Measurements from ENCODE around the gene RIPPLY1.

The RIPPLY1 gene

DNA sequence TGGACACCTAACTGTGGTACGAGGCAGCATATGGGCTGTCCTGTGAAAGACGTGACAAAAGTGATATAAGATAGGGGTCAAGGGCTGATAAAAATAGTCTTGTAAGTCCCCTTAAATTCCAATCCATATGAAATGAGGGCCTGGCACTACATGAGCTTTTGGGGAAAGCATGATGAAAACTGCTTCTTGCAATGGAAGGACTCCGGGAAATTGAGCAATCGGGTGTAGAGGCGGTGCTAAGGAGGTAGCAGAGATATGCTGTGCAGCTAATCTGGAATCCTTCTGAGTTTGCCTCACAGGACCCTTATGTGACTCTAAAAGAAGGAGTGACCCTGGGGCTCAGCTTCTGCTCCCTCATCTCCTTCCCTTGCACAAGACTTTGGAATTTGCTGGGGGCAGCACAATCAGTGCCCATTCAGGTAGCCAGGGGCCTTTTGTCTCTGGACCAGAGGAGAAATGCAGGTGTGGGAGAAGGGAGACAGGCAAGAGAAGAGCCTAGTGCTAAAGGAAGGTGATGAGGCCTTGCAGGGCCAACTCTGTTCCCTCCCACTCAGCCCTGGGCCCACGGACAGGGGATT is 29.9 kb upstream of the RIPPLY1 start:
- TF ChIP-seq, protein P1, sequence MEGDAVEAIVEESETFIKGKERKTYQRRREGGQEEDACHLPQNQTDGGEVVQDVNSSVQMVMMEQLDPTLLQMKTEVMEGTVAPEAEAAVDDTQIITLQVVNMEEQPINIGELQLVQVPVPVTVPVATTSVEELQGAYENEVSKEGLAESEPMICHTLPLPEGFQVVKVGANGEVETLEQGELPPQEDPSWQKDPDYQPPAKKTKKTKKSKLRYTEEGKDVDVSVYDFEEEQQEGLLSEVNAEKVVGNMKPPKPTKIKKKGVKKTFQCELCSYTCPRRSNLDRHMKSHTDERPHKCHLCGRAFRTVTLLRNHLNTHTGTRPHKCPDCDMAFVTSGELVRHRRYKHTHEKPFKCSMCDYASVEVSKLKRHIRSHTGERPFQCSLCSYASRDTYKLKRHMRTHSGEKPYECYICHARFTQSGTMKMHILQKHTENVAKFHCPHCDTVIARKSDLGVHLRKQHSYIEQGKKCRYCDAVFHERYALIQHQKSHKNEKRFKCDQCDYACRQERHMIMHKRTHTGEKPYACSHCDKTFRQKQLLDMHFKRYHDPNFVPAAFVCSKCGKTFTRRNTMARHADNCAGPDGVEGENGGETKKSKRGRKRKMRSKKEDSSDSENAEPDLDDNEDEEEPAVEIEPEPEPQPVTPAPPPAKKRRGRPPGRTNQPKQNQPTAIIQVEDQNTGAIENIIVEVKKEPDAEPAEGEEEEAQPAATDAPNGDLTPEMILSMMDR (IDR thresholded peaks at IDR 0.05; ENCODE audit: low read depth, low read length, missing control alignments), result no peak
- no peak for DNase-seq (ENCODE audit: low read depth)
- no peak overlapping the region for H3K4me3 ChIP-seq (ENCODE audit: low read depth, low read length)
- in situ Hi-C loops (cut with HindIII; ENCODE audit: low sequenced_read_pairs), result no loop called here

DNA sequence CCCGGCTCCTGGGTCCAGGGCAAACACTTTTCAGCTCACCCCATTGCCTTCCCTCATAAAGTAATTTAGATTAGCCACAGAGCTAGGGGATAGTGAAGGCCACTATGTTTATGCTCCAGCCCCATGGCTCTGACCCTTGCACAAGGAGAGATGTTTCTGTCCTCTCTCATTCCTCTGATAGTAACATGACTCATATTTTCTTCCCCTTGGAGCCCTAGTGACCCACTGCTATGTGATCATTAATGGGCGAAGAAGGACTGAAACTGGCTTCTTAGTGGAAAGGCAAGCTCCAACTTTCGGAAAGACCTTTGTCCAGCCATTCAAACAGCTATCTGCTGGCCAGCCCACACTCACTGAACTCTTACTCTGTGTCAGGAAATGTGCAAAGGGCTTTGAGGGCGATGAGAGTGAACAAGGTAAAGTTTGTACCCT is 29.4 kb upstream of the RIPPLY1 start:
- in situ Hi-C loops (cut with HindIII; ENCODE audit: low sequenced_read_pairs), result no loop called here
- DNase-seq (ENCODE audit: low read depth), result no peak
- H3K4me3 ChIP-seq (ENCODE audit: low read depth, low read length), result no peak overlapping the region
- TF ChIP-seq, protein P1 (IDR thresholded peaks at IDR 0.05; ENCODE audit: low read depth, low read length, missing control alignments), result no peak

DNA sequence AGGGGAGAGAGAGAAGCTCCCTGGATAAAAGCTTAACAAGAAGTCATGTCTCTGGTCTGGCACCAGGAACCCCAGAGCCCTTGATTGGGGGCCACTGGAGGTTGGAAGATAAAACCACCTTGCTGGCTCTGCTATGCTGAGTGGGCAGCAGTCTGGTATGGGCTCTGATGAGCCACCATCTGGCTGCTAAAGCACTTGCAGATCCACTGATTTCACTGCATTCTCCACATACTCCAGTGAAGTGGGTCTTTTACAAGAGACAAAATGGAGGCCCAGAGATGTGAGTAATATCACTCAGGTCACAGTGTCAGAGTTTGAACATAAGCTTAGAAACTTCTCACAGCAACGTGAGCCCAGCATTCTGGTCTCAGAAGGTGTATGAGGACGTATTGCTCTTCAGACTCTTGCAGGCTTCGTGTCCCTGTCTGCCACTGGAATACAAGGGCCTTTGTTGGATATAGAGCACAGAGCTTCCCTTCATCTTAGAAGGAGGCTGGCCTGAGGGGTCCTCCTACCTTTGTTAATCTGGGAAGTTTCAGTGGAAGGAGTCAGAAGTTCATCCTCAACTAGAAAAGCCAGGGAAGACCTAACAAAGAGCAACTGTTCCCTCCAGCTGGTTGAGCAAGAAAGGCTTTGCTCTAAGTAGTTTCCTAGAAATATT is 28.8 kb upstream of the RIPPLY1 start:
- TF ChIP-seq, protein P1 (IDR thresholded peaks at IDR 0.05; ENCODE audit: low read depth, low read length, missing control alignments), result no peak
- no peak overlapping the region for H3K4me3 ChIP-seq (ENCODE audit: low read depth, low read length)
- in situ Hi-C loops (cut with HindIII; ENCODE audit: low sequenced_read_pairs), result no loop called here
- DNase-seq (ENCODE audit: low read depth), result no peak

DNA sequence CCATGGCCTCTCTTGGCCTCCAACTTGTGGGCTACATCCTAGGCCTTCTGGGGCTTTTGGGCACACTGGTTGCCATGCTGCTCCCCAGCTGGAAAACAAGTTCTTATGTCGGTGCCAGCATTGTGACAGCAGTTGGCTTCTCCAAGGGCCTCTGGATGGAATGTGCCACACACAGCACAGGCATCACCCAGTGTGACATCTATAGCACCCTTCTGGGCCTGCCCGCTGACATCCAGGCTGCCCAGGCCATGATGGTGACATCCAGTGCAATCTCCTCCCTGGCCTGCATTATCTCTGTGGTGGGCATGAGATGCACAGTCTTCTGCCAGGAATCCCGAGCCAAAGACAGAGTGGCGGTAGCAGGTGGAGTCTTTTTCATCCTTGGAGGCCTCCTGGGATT is 25.1 kb upstream of the RIPPLY1 start:
- in situ Hi-C loops (cut with HindIII; ENCODE audit: low sequenced_read_pairs), result no loop called here
- no peak overlapping the region for H3K4me3 ChIP-seq (ENCODE audit: low read depth, low read length)
- DNase-seq (ENCODE audit: low read depth), result no peak
- TF ChIP-seq, protein P1 (IDR thresholded peaks at IDR 0.05; ENCODE audit: low read depth, low read length, missing control alignments), result no peak

DNA sequence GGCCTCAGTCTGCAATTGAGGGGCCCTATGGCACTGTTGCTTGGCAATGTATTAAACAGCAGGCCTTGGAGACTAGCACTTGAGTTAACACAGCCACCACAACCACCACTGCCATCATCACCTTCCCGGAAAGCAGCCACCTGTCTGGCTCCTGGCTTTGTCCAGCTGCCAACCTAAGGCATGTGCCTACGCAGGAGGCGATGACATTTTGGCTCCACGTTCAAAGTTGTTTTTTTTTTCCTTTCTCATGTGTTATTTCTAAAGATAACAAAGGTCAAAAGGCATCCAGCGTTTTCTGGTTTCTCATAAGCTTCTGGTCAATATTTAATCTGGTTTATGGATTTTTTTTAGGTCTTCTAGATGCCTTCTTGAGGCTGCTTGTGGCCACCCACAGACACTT is 24.6 kb upstream of the RIPPLY1 start:
- DNase-seq (ENCODE audit: low read depth), result no peak
- no peak overlapping the region for H3K4me3 ChIP-seq (ENCODE audit: low read depth, low read length)
- in situ Hi-C loops (cut with HindIII; ENCODE audit: low sequenced_read_pairs), result no loop called here
- TF ChIP-seq, protein P1 (IDR thresholded peaks at IDR 0.05; ENCODE audit: low read depth, low read length, missing control alignments), result no peak

DNA sequence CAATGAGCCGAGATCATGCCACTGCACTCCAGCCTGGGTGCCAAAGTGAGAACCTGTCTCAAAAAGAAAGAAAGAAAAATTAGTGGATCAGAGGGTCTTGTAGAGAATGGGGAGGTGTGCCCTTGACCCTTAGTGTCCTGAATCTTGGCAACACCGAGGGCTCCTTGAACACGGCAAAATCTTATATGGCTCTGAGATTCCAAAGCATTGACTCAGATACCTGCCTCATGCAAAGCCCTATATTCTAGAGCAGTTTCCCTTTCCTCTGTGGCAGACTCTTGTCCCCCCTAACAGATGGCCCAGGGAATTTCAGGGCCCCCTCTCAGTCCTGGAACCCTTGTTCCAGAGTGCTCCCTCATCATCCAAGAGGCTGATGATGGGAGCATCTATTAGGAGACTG is 23.9 kb upstream of the RIPPLY1 start:
- in situ Hi-C loops (cut with HindIII; ENCODE audit: low sequenced_read_pairs), result no loop called here
- DNase-seq (ENCODE audit: low read depth), result no peak
- no peak overlapping the region for H3K4me3 ChIP-seq (ENCODE audit: low read depth, low read length)
- TF ChIP-seq, protein P1 (IDR thresholded peaks at IDR 0.05; ENCODE audit: low read depth, low read length, missing control alignments), result no peak
